IMR-90 (cell line): Measurements from ENCODE around the gene NPW. TPM values are rescaled to one million over a fixed set of nuclear protein-coding genes. Genes with fewer than 3 reads are reported as not detected.

ENCODE experiments used
- ATAC-seq: fragments of 200-7000 bp; cut with Tn5 transposase; 2 replicates; pipeline ENCODE4 v1.9.1; 2020; ENCODE audit warnings: low read depth, mild to moderate bottlenecking, moderate library complexity
- BruUV-seq: library from RNA; stranded (reverse); fragments of 400-500 nt; replicated peaks from 2 replicates; lab custom pipeline; 2021; lab: Mats Ljungman, UMichigan
- CTCF ChIA-PET: fragments of 300-600 bp; formaldehyde crosslinking; extraction: SDS; loops from one replicate; lab custom pipeline; 2021; ENCODE audit warnings: antibody characterized with exemption; lab: Yijun Ruan, JAX
- POLR2A ChIA-PET: fragments of 300-600 bp; sonication (Branson Sonifier 250); formaldehyde crosslinking; loops from one replicate; lab custom pipeline; 2022; ENCODE audit warnings: antibody characterized with exemption; ENCODE audit not compliant: unreplicated experiment; lab: Charles Lee
- DNase-seq: peaks from one replicate; pipeline ENCODE4 v3.0.0; 2013
- H2AFZ ChIP-seq: replicated peaks from 2 replicates; pipeline ENCODE3; 2013; ENCODE audit warnings: low read length, mild to moderate bottlenecking; ENCODE audit not compliant: poor library complexity
- H2AK5ac ChIP-seq: 2 replicates; pipeline ENCODE4 v1.6.1; 2013; ENCODE audit warnings: low read depth, low read length, inconsistent platforms
- H2AK9ac ChIP-seq: replicated peaks from 2 replicates; pipeline ENCODE3; 2013; ENCODE audit warnings: mild to moderate bottlenecking, low read depth, low read length, moderate library complexity; ENCODE audit not compliant: poor library complexity
- H2BK120ac ChIP-seq: 2 replicates; pipeline ENCODE4 v1.6.1; 2013; ENCODE audit warnings: low read depth, low read length, inconsistent platforms
- H2BK15ac ChIP-seq: 3 replicates; pipeline ENCODE4 v1.6.1; 2013; ENCODE audit warnings: low read depth, low read length, inconsistent platforms
- H2BK20ac ChIP-seq: 2 replicates; pipeline ENCODE4 v1.6.1; 2013; ENCODE audit warnings: low read depth, mild to moderate bottlenecking, inconsistent platforms, low read length, moderate library complexity
- H2BK5ac ChIP-seq: 2 replicates; pipeline ENCODE4 v1.6.1; 2013; ENCODE audit warnings: mild to moderate bottlenecking, low read depth, low read length, inconsistent platforms; ENCODE audit not compliant: poor library complexity, severe bottlenecking
- H3K14ac ChIP-seq: replicated peaks from 2 replicates; pipeline ENCODE4 v1.6.1; 2013; ENCODE audit warnings: low read depth, low read length, inconsistent platforms
- H3K18ac ChIP-seq: 2 replicates; pipeline ENCODE4 v1.6.1; 2013; ENCODE audit warnings: low read depth, low read length, control low read depth
- H3K23ac ChIP-seq: 2 replicates; pipeline ENCODE4 v1.6.1; 2013; ENCODE audit warnings: low read depth, low read length, inconsistent platforms
- H3K27ac ChIP-seq: 2 replicates; pipeline ENCODE4 v1.5.1; 2013; ENCODE audit warnings: mild to moderate bottlenecking, control low read depth, low read length; ENCODE audit not compliant: insufficient read depth
- H3K27me3 ChIP-seq: 2 replicates; pipeline ENCODE4 v1.6.1; 2013; ENCODE audit warnings: low read length; ENCODE audit not compliant: control insufficient read depth, insufficient read depth
- H3K36me3 ChIP-seq: 2 replicates; pipeline ENCODE4 v1.6.1; 2013; ENCODE audit warnings: low read length, mixed read lengths; ENCODE audit not compliant: control insufficient read depth, insufficient read depth
- H3K4ac ChIP-seq: 2 replicates; pipeline ENCODE4 v1.6.1; 2013; ENCODE audit warnings: low read depth, low read length, inconsistent platforms
- H3K4me1 ChIP-seq: 2 replicates; pipeline ENCODE4 v1.6.1; 2013; ENCODE audit warnings: low read length, mixed read lengths; ENCODE audit not compliant: control insufficient read depth, insufficient read depth
- H3K4me2 ChIP-seq: 2 replicates; pipeline ENCODE4 v1.6.1; 2013; ENCODE audit warnings: low read depth, mild to moderate bottlenecking, control low read depth, low read length, moderate library complexity
- H3K4me3 ChIP-seq: 2 replicates; pipeline ENCODE4 v1.5.1; 2013; ENCODE audit warnings: low read depth, mild to moderate bottlenecking, control low read depth, low read length, moderate library complexity; ENCODE audit not compliant: insufficient read depth
- H3K56ac ChIP-seq: 2 replicates; pipeline ENCODE4 v1.6.1; 2013; ENCODE audit warnings: low read length, inconsistent platforms; ENCODE audit not compliant: insufficient read depth; ENCODE audit errors: extremely low read depth
- H3K79me1 ChIP-seq, 2 experiments: 2 replicates each; pipeline ENCODE4 v1.6.1; 2013; ENCODE audit warnings: low read length in 2 of 2, inconsistent platforms in 1 of 2, low read depth in 1 of 2
- H3K9ac ChIP-seq: 2 replicates; pipeline ENCODE4 v1.6.1; 2013; ENCODE audit warnings: low read depth, low read length, control low read depth
- H3K9me1 ChIP-seq: 2 replicates; pipeline ENCODE4 v1.6.1; 2013; ENCODE audit warnings: low read length, inconsistent platforms; ENCODE audit not compliant: insufficient read depth
- H3K9me3 ChIP-seq: 2 replicates; pipeline ENCODE4 v1.6.1; 2013; ENCODE audit warnings: low read length; ENCODE audit not compliant: control insufficient read depth, insufficient read depth
- H4K20me1 ChIP-seq: 2 replicates; pipeline ENCODE4 v1.6.1; 2013; ENCODE audit warnings: low read length, inconsistent platforms; ENCODE audit not compliant: insufficient read depth
- H4K5ac ChIP-seq: 2 replicates; pipeline ENCODE4 v1.6.1; 2013; ENCODE audit warnings: mild to moderate bottlenecking, low read depth, low read length, control low read depth
- H4K8ac ChIP-seq, 2 experiments: 2 replicates each; pipeline ENCODE4 v1.6.1; 2013; ENCODE audit warnings: low read depth in 2 of 2, low read length in 2 of 2, control low read depth in 1 of 2, inconsistent platforms in 1 of 2
- H4K91ac ChIP-seq: 2 replicates; pipeline ENCODE4 v1.6.1; 2013; ENCODE audit warnings: low read depth, low read length, inconsistent platforms; ENCODE audit not compliant: insufficient read depth
- BHLHE40 ChIP-seq: fragments of 150-350 bp; IDR thresholded peaks from 2 replicates; pipeline ENCODE4 v1.6.1; 2016; ENCODE audit warnings: mild to moderate bottlenecking, low read depth, low read length
- CTCF ChIP-seq: conservative IDR thresholded peaks from 2 replicates; pipeline ENCODE4 v1.5.1; 2012; ENCODE audit warnings: mild to moderate bottlenecking, low read depth, low read length, improper control_type of control experiment
- ELK1 ChIP-seq: fragments of 150-350 bp; IDR thresholded peaks from 2 replicates; pipeline ENCODE4 v1.6.1; 2016; ENCODE audit warnings: low read depth, mild to moderate bottlenecking, low read length, moderate library complexity, borderline replicate concordance
- MAZ ChIP-seq: IDR thresholded peaks from 2 replicates; pipeline ENCODE4 v1.6.1; 2012; ENCODE audit warnings: low read depth, mild to moderate bottlenecking, low read length, improper control_type of control experiment, moderate library complexity, borderline replicate concordance
- POLR2A ChIP-seq: IDR thresholded peaks from 2 replicates; pipeline ENCODE4 v1.6.1; 2012; ENCODE audit warnings: mild to moderate bottlenecking, low read depth, low read length
- RAD21 ChIP-seq: IDR thresholded peaks from 2 replicates; pipeline ENCODE4 v1.6.1; 2012; ENCODE audit warnings: low read length, improper control_type of control experiment
- SMC3 ChIP-seq: fragments of 150-350 bp; IDR thresholded peaks from 2 replicates; pipeline ENCODE4 v1.6.1; 2016; ENCODE audit warnings: low read depth, mild to moderate bottlenecking, antibody characterized with exemption, low read length, moderate library complexity
- USF2 ChIP-seq: fragments of 150-350 bp; IDR thresholded peaks from 2 replicates; pipeline ENCODE4 v1.6.1; 2017; ENCODE audit warnings: mild to moderate bottlenecking, antibody characterized with exemption, low read length, low read depth
- WGBS, 2 experiments: methylation state at CpG; one replicate each; pipeline versions ENCODE4 v1.1.5 to v1.1.7; 2013; ENCODE audit warnings: missing lambda C conversion rate in 2 of 2; ENCODE audit not compliant: insufficient read length in 1 of 2; ENCODE audit errors: extremely low coverage in 2 of 2; 5-methylcytosine and 5-hydroxymethylcytosine counted together
- dilution Hi-C: fragments of 300-500 bp; cut with HindIII; formaldehyde crosslinking; loops from one replicate; pipeline ENCODE4 v1.14.3; 2018; ENCODE audit warnings: low sequenced_read_pairs; ENCODE audit not compliant: unreplicated experiment
- in situ Hi-C: fragments of 300-500 bp; cut with MboI; formaldehyde crosslinking; loops from 3 replicates; pipeline ENCODE4 v1.14.3; 2019; ENCODE audit warnings: low sequenced_read_pairs, inconsistent platforms, mixed read lengths
- intact Hi-C: fragments of 100-400 bp; cut with micrococcal nuclease; formaldehyde crosslinking; loops from 2 replicates; pipeline ENCODE4 v1.10.0; 2022
- polyA plus RNA-seq, 3 experiments: library from polyadenylated mRNA; depleted of rRNA; stranded (reverse); fragments of >200 nt; gene quantifications; 2 replicates each; pipeline ENCODE4 v1.2.3, GENCODE V29; 2012; ENCODE audit warnings: low replicate concordance in 1 of 3
- total RNA-seq: library from RNA; depleted of rRNA; stranded (reverse); fragments of >200 nt; gene quantifications from 2 replicates; pipeline ENCODE4 v1.2.3, GENCODE V29; 2012

Gene NPW
- total and polyA plus RNA-seq, 2 of the 4 experiments (the other 2 are of a cell fraction) = 0.18 to 2.0 TPM

GRCh38 chr16:2066139-2066538 is 46.6 kb downstream of the NPW start:
- CTCF ChIA-PET = no interaction called here
- no peaks in the 10 kb centered on the region for H3K9me3 ChIP-seq
- no peak overlapping the region for H3K4me2 ChIP-seq
- no peak overlapping the region for H3K4me3 ChIP-seq
- H3K4ac ChIP-seq = no peak overlapping the region
- H3K14ac ChIP-seq = no peak overlapping the region
- no peak overlapping the region for H2AK9ac ChIP-seq
- TF ChIP-seq POLR2A (no peak), CTCF (no peak), RAD21 (no peak), BHLHE40 (no peak), MAZ (no peak), USF2 (no peak), SMC3 (no peak), ELK1 (no peak)
- no peak overlapping the region for H4K91ac ChIP-seq
- H3K4me1 ChIP-seq = no peaks in the 10 kb centered on the region
- H3K27ac ChIP-seq = no peak overlapping the region
- H3K56ac ChIP-seq = no peak overlapping the region
- no peak overlapping the region for H2BK5ac ChIP-seq
- WGBS, 2 experiments = 100% methylated on average over 4 of the region's 11 CpGs; no CpG with 5 or more reads in 1 of the 2 experiments
- dilution Hi-C loops (no loop called here), in situ Hi-C loops (no loop called here), intact Hi-C loops (no loop called here)
- no peak overlapping the region for H2BK20ac ChIP-seq
- H2BK15ac ChIP-seq = no peak overlapping the region
- H3K27me3 ChIP-seq = no peaks in the 10 kb centered on the region
- no TSS peak for BruUV-seq
- no peak overlapping the region for H3K18ac ChIP-seq
- H3K79me1 ChIP-seq = peaks cover 0 to 3% of the 10 kb centered on the region in 2 experiments; a peak in 1 of 4 replicates
- H4K20me1 ChIP-seq = no peaks in the 10 kb centered on the region; the same call in 1 of the 2 replicates
- H3K23ac ChIP-seq = no peak overlapping the region
- 0 out of 2 replicates have a peak, but pooled peaks cover 5% of the 10 kb centered on the region for H3K9me1 ChIP-seq
- H3K9ac ChIP-seq = no peak overlapping the region
- H3K36me3 ChIP-seq = peaks cover 61% of the 10 kb centered on the region
- ATAC-seq (no peak), DNase-seq (no peak)
- POLR2A ChIA-PET = no interaction called here
- H2AFZ ChIP-seq = no peak overlapping the region
- no peak overlapping the region for H2AK5ac ChIP-seq
- no peak overlapping the region for H2BK120ac ChIP-seq
- H4K5ac ChIP-seq = no peak overlapping the region
- no peak overlapping the region for H4K8ac ChIP-seq
